Vagina (tissue), 2 donors: Measurements from ENCODE around the gene WDR75. TPM values are rescaled to one million over a fixed set of nuclear protein-coding genes. Genes with fewer than 3 reads are reported as not detected.

ENCODE experiments used
- DNase-seq, 2 donors: peaks; one replicate each; pipeline ENCODE4 v3.0.0-alpha.2; 2017; ENCODE audit errors: extremely low spot score in 2 of 2
- H3K27ac ChIP-seq: fragments of 200-600 bp; sonication (generic); one replicate; pipeline ENCODE4 v1.5.1; 2019
- H3K27me3 ChIP-seq: fragments of 200-600 bp; sonication (generic); one replicate; pipeline ENCODE4 v1.5.1; 2019
- H3K36me3 ChIP-seq, 2 donors: fragments of 200-600 bp; sonication (generic); one replicate each; pipeline ENCODE4 v1.5.1; 2017 to 2019
- H3K4me1 ChIP-seq: fragments of 200-600 bp; sonication (generic); one replicate; pipeline ENCODE4 v1.5.1; 2019
- H3K4me3 ChIP-seq, 2 donors: fragments of 200-600 bp; sonication (generic); 1 replicate in 1 of 2; 2 replicates in 1 of 2; pipeline ENCODE4 v1.5.1; 2016 to 2019
- H3K9me3 ChIP-seq: fragments of 200-600 bp; sonication (generic); one replicate; pipeline ENCODE4 v1.5.1; 2019
- CTCF ChIP-seq, 3 experiments: fragments of 450-650 bp in 2 of 3; fragments of 200-600 bp in 1 of 3; sonication (generic) in 1 of 3; IDR thresholded peaks; one replicate each; pipeline ENCODE4 v1.5.1; 2017 to 2019; ENCODE audit warnings: antibody characterized with exemption in 3 of 3, mild to moderate bottlenecking in 2 of 3, moderate library complexity in 2 of 3
- POLR2A ChIP-seq, 2 donors: fragments of 450-650 bp; IDR thresholded peaks; one replicate each; pipeline ENCODE4 v1.6.1; 2017; ENCODE audit warnings: antibody characterized with exemption in 2 of 2, mild to moderate bottlenecking in 2 of 2, moderate library complexity in 2 of 2
- POLR2AphosphoS5 ChIP-seq, 2 donors: sonication (generic); formaldehyde crosslinking; IDR thresholded peaks; one replicate each; pipeline ENCODE4 v1.9.0; 2017; ENCODE audit warnings: antibody characterized with exemption in 2 of 2, mild to moderate bottlenecking in 2 of 2, low read depth in 1 of 2; ENCODE audit not compliant: insufficient read depth in 1 of 2
- intact Hi-C: fragments of 100-400 bp; cut with DNase I; formaldehyde crosslinking; loops from one replicate; pipeline ENCODE4 v1.15.1; 2023
- total RNA-seq: library from RNA; depleted of rRNA; stranded (reverse); fragments of >200 nt; gene quantifications from one replicate; pipeline ENCODE4 v1.2.3, GENCODE V29; 2016

Gene WDR75
- total RNA-seq, 1 donor from 2014 or later: 30.7 TPM

- no peak for DNase-seq
- Histone ChIP-seq H3K4me1 (peaks cover 13% of the 10 kb centered on the region), H3K4me3 (no peak overlapping the region), H3K9me3 (no peaks in the 10 kb centered on the region), H3K27me3 (no peaks in the 10 kb centered on the region), H3K27ac (peak overlapping the region; percentile 4), H3K36me3 (no peaks in the 10 kb centered on the region)
- intact Hi-C loops: loop anchor here (5.0 kb wide), 1 partner anchor 892 kb away; no protein-coding TSS in a partner anchor
- TF ChIP-seq POLR2AphosphoS5 (IDR thresholded peaks at IDR 0.05; ENCODE audit: insufficient read depth in 1 of 2, low read depth in 1 of 2) (no peak), POLR2A (IDR thresholded peaks at IDR 0.05) (no peak), CTCF (IDR thresholded peaks at IDR 0.05) (no peak)
Measured at GRCh38 chr2:189409647-189410046, 31.6 kb upstream of the WDR75 start.

- no peak for DNase-seq
- Histone ChIP-seq H3K36me3 (no peaks in the 10 kb centered on the region), H3K4me3 (no peak overlapping the region), H3K27me3 (no peaks in the 10 kb centered on the region), H3K9me3 (no peaks in the 10 kb centered on the region), H3K4me1 (peaks cover 13% of the 10 kb centered on the region), H3K27ac (peak overlapping the region; percentile 63)
- TF ChIP-seq POLR2AphosphoS5 (IDR thresholded peaks at IDR 0.05; ENCODE audit: insufficient read depth in 1 of 2, low read depth in 1 of 2) (peak; percentile 36 to 47), CTCF (IDR thresholded peaks at IDR 0.05) (no peak), POLR2A (IDR thresholded peaks at IDR 0.05) (no peak)
- intact Hi-C loops: loop anchor here (5.0 kb wide), 1 partner anchor 895 kb away; no protein-coding TSS in a partner anchor
Measured at GRCh38 chr2:189411860-189412259, 29.4 kb upstream of the WDR75 start.

- DNase-seq: no peak
- no peaks in the 10 kb centered on the region for H3K27me3 ChIP-seq
- H3K4me3 ChIP-seq: no peak overlapping the region
- intact Hi-C loops: loop anchor here (5.0 kb wide), 1 partner anchor 895 kb away; no protein-coding TSS in a partner anchor
- peak overlapping the region; percentile 63 for H3K27ac ChIP-seq
- TF ChIP-seq POLR2AphosphoS5 (IDR thresholded peaks at IDR 0.05; ENCODE audit: insufficient read depth in 1 of 2, low read depth in 1 of 2) (no peak), CTCF (IDR thresholded peaks at IDR 0.05) (peak in 2 of 3 experiments; percentile 75 to 82), POLR2A (IDR thresholded peaks at IDR 0.05) (no peak)
- H3K9me3 ChIP-seq: no peaks in the 10 kb centered on the region
- no peaks in the 10 kb centered on the region for H3K36me3 ChIP-seq
- H3K4me1 ChIP-seq: peaks cover 13% of the 10 kb centered on the region
Measured at GRCh38 chr2:189412330-189412953, 28.8 kb upstream of the WDR75 start.

GRCh38 chr2:189413249-189413648 lies 28.0 kb upstream of the WDR75 start:
- no peak for DNase-seq
- H3K36me3 ChIP-seq: no peaks in the 10 kb centered on the region
- peaks cover 13% of the 10 kb centered on the region for H3K4me1 ChIP-seq
- intact Hi-C loops: loop anchor here (5.0 kb wide), 1 partner anchor 896 kb away; no protein-coding TSS in a partner anchor
- no peak overlapping the region for H3K4me3 ChIP-seq
- TF ChIP-seq CTCF (IDR thresholded peaks at IDR 0.05): no peak
- no peak for TF ChIP-seq POLR2A (IDR thresholded peaks at IDR 0.05)
- TF ChIP-seq POLR2AphosphoS5 (IDR thresholded peaks at IDR 0.05; ENCODE audit: insufficient read depth in 1 of 2, low read depth in 1 of 2): no peak
- H3K27ac ChIP-seq: peak overlapping the region; percentile 63
- H3K9me3 ChIP-seq: no peaks in the 10 kb centered on the region
- H3K27me3 ChIP-seq: no peaks in the 10 kb centered on the region

- Histone ChIP-seq H3K27me3 (no peaks in the 10 kb centered on the region), H3K4me3 (no peak overlapping the region), H3K4me1 (no peaks in the 10 kb centered on the region), H3K27ac (no peak overlapping the region), H3K9me3 (no peaks in the 10 kb centered on the region), H3K36me3 (no peaks in the 10 kb centered on the region)
- no peak for DNase-seq
- intact Hi-C loops: no loop called here
- no peak for TF ChIP-seq POLR2AphosphoS5 (IDR thresholded peaks at IDR 0.05; ENCODE audit: insufficient read depth in 1 of 2, low read depth in 1 of 2)
- TF ChIP-seq CTCF (IDR thresholded peaks at IDR 0.05): no peak
- no peak for TF ChIP-seq POLR2A (IDR thresholded peaks at IDR 0.05)
Measured at GRCh38 chr2:189421644-189422043, 19.6 kb upstream of the WDR75 start.
